Fibroblast of the aortic adventitia (primary cell): ENCODE data around the gene CYTH4. TPM values are rescaled to one million over a fixed set of nuclear protein-coding genes. Genes with fewer than 3 reads are reported as not detected.

Experiments
- DNase-seq: peaks from one replicate; pipeline ENCODE4 v3.0.0-alpha.2; 2010; ENCODE audit warnings: low read depth
- H3K4me3 ChIP-seq: 2 replicates; pipeline ENCODE4 v1.5.1; 2011; ENCODE audit warnings: low read depth, mild to moderate bottlenecking, control low read depth, low read length, moderate library complexity
- CTCF ChIP-seq: IDR thresholded peaks from 2 replicates; pipeline ENCODE4 v1.5.1; 2011; ENCODE audit warnings: mild to moderate bottlenecking, low read length, control low read depth, inconsistent platforms; ENCODE audit not compliant: insufficient read depth
- total RNA-seq: library from RNA; depleted of rRNA; stranded (reverse); fragments of >200 nt; gene quantifications from 2 replicates; pipeline ENCODE4 v1.2.3, GENCODE V29; 2012; ENCODE audit warnings: low replicate concordance

Gene CYTH4
- total RNA-seq, 1 donor = 0.72 TPM

GRCh38 chr22:37292641-37293040 is 10.3 kb downstream of the CYTH4 start:
- no peak for DNase-seq
- no peak for TF ChIP-seq CTCF
- H3K4me3 ChIP-seq = no peak overlapping the region

GRCh38 chr22:37293172-37293571 is 10.9 kb downstream of the CYTH4 start:
- no peak overlapping the region for H3K4me3 ChIP-seq
- no peak for DNase-seq
- TF ChIP-seq CTCF = no peak

- TF ChIP-seq CTCF = no peak
- H3K4me3 ChIP-seq = no peak overlapping the region
- DNase-seq = no peak
Measured at GRCh38 chr22:37294747-37295146, 12.4 kb downstream of the CYTH4 start.

GRCh38 chr22:37295213-37295886 is 13.0 kb downstream of the CYTH4 start:
- H3K4me3 ChIP-seq = no peak overlapping the region
- DNase-seq = no peak
- TF ChIP-seq CTCF = no peak

- DNase-seq = no peak
- no peak for TF ChIP-seq CTCF
- no peak overlapping the region for H3K4me3 ChIP-seq
Measured at GRCh38 chr22:37295946-37296345, 13.6 kb downstream of the CYTH4 start.

GRCh38 chr22:37298748-37299495 is 16.6 kb downstream of the CYTH4 start:
- TF ChIP-seq CTCF = no peak
- DNase-seq = no peak

More at GRCh38 chr22:37298748-37299495, 16.6 kb downstream of the CYTH4 start:
- no peak overlapping the region for H3K4me3 ChIP-seq
